ENCODE results near the gene DLG2. TPM values are rescaled to one million over a fixed set of nuclear protein-coding genes. Genes with fewer than 3 reads are reported as not detected.

Gene DLG2
- polyA plus RNA-seq, 3 donors: 0.24 to 0.39 TPM; not detected in 1

DNA sequence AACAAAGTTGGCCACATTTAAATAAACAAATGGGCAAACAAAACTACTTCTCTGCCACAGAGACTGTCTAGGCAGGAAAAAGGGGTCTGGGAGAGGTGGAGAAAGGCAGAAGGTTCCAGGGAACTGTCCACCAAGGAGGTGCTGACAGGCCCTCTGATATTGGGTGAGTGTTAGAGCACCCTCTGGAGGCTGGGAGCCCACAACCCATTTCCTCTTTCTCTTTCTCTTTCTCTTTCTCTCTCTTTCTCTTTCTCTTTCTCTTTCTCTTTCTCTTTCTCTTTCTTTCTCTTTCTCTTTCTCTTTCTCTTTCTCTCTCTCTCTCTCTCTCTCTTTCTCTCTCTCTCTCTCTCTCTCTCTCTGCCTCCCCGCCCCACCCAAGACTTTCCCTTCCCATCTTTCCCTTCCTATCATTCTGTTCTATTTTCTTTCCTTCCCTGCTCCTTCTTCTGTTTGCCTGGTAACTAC is 912.8 kb downstream of the DLG2 start:
- Histone ChIP-seq H2AFZ (ENCODE audit: insufficient read depth, low read depth, low read length, poor library complexity, severe bottlenecking) (no peak overlapping the region), H3K79me2 (ENCODE audit: insufficient read depth, low read length) (no peaks in the 10 kb centered on the region), H3K4me2 (replicated peaks; ENCODE audit: extremely low read depth, low read length, poor library complexity, severe bottlenecking) (no peak overlapping the region), H4K20me1 (ENCODE audit: insufficient read depth, low read length) (no peaks in the 10 kb centered on the region), H3K4me3 (replicated peaks in 1 of 3; ENCODE audit: low read depth in 2 of 3, low read length in 3 of 3) (peak overlapping the region in 1 of 3 experiments; percentile 37), H3K27ac (ENCODE audit: low read depth in 1 of 2, low read length in 2 of 2) (no peak overlapping the region), H3K27me3 (ENCODE audit: control insufficient read depth in 2 of 2, insufficient read depth in 2 of 2, low read length in 2 of 2) (peaks cover 4 to 9% of the 10 kb centered on the region in 2 donors), H3K36me3 (replicated peaks in 1 of 2; ENCODE audit: control insufficient read depth in 1 of 2, insufficient read depth in 2 of 2, low read length in 2 of 2) (no peaks in the 10 kb centered on the region), H3K9ac (ENCODE audit: insufficient read depth, low read length, poor library complexity, severe bottlenecking) (no peak overlapping the region), H3K4me1 (ENCODE audit: control insufficient read depth in 1 of 2, insufficient read depth in 2 of 2, low read length in 2 of 2) (no peaks in the 10 kb centered on the region), H3K9me3 (replicated peaks in 1 of 2; ENCODE audit: control insufficient read depth in 1 of 2, insufficient read depth in 1 of 2, low read length in 2 of 2) (no peaks in the 10 kb centered on the region)
- DNase-seq: peak; percentile 10 to 16 (median 14)
- Mint-ChIP-seq H3K27ac (peak overlapping the region in 4 of 7 donors; percentile 16 to 65 (median 17)), H3K4me1 (peaks cover 4% of the 10 kb centered on the region), H3K27me3 (ENCODE audit: low read depth in 3 of 3) (peaks cover 3 to 9% (median 7%) of the 10 kb centered on the region in 3 donors), H3K4me3 (peak overlapping the region in 1 of 2 donors; percentile 82), H3K9me3 (peaks cover 0 to 4% (median 0%) of the 10 kb centered on the region in 7 donors), H3K36me3 (no peaks in the 10 kb centered on the region)
- no CpG with 5 or more reads among the region's 1 CpG for WGBS (ENCODE audit: insufficient coverage)
- intact Hi-C loops (cut with micrococcal nuclease): no loop called here
- TF ChIP-seq, protein P1, sequence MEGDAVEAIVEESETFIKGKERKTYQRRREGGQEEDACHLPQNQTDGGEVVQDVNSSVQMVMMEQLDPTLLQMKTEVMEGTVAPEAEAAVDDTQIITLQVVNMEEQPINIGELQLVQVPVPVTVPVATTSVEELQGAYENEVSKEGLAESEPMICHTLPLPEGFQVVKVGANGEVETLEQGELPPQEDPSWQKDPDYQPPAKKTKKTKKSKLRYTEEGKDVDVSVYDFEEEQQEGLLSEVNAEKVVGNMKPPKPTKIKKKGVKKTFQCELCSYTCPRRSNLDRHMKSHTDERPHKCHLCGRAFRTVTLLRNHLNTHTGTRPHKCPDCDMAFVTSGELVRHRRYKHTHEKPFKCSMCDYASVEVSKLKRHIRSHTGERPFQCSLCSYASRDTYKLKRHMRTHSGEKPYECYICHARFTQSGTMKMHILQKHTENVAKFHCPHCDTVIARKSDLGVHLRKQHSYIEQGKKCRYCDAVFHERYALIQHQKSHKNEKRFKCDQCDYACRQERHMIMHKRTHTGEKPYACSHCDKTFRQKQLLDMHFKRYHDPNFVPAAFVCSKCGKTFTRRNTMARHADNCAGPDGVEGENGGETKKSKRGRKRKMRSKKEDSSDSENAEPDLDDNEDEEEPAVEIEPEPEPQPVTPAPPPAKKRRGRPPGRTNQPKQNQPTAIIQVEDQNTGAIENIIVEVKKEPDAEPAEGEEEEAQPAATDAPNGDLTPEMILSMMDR (IDR thresholded peaks at IDR 0.05): peak; percentile 14

DNA sequence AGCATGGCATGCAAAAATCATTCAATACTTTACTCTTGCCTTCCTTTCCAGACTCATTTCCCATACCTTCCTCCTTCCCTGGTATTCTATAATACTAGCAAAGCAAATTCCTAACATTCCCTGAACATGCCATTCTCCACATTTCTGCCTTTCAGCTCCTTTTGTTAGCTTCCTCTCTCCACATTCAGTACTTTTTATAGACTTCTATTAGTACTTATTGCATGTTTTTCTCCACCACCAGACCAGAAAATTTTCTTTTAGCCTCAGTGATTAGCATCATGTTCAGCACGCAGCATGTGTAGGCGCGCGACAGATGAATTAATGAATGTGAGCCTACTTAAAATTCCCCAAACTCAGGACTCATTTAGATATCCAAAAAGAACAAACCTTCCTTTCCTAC is 935.3 kb downstream of the DLG2 start:
- no peaks in the 10 kb centered on the region for H3K27me3 Mint-ChIP-seq (ENCODE audit: low read depth in 3 of 3)
- TF ChIP-seq, protein P1 (IDR thresholded peaks at IDR 0.05): no peak
- intact Hi-C loops (cut with micrococcal nuclease): no loop called here
- H3K9ac ChIP-seq (ENCODE audit: insufficient read depth, low read length, poor library complexity, severe bottlenecking): no peak overlapping the region
- peaks cover 0 to 2% (median 0%) of the 10 kb centered on the region in 7 donors for H3K9me3 Mint-ChIP-seq
- no peaks in the 10 kb centered on the region for H3K9me3 ChIP-seq (replicated peaks in 1 of 2; ENCODE audit: control insufficient read depth in 1 of 2, insufficient read depth in 1 of 2, low read length in 2 of 2)
- no peaks in the 10 kb centered on the region for H3K79me2 ChIP-seq (ENCODE audit: insufficient read depth, low read length)
- no peaks in the 10 kb centered on the region for H3K36me3 ChIP-seq (replicated peaks in 1 of 2; ENCODE audit: control insufficient read depth in 1 of 2, insufficient read depth in 2 of 2, low read length in 2 of 2)
- H3K27me3 ChIP-seq (ENCODE audit: control insufficient read depth in 2 of 2, insufficient read depth in 2 of 2, low read length in 2 of 2): no peaks in the 10 kb centered on the region
- no peak overlapping the region for H3K4me3 ChIP-seq (replicated peaks in 1 of 3; ENCODE audit: low read depth in 2 of 3, low read length in 3 of 3)
- H3K27ac ChIP-seq (ENCODE audit: low read depth in 1 of 2, low read length in 2 of 2): no peak overlapping the region
- WGBS (ENCODE audit: insufficient coverage): 95% methylated on average over 4 of the region's 4 CpGs
- DNase-seq: no peak
- H4K20me1 ChIP-seq (ENCODE audit: insufficient read depth, low read length): no peaks in the 10 kb centered on the region
- no peak overlapping the region for H2AFZ ChIP-seq (ENCODE audit: insufficient read depth, low read depth, low read length, poor library complexity, severe bottlenecking)
- peaks cover 3% of the 10 kb centered on the region for H3K4me1 Mint-ChIP-seq
- no peaks in the 10 kb centered on the region for H3K4me1 ChIP-seq (ENCODE audit: control insufficient read depth in 1 of 2, insufficient read depth in 2 of 2, low read length in 2 of 2)
- no peak overlapping the region for H3K4me2 ChIP-seq (replicated peaks; ENCODE audit: extremely low read depth, low read length, poor library complexity, severe bottlenecking)
- no peak overlapping the region for H3K27ac Mint-ChIP-seq
- no peaks in the 10 kb centered on the region for H3K36me3 Mint-ChIP-seq
- H3K4me3 Mint-ChIP-seq: no peak overlapping the region

All from CD14-positive monocyte (primary cell).